Right atrium auricular region (tissue), 2 donors: ENCODE measurements around the gene SOX6. TPM values are rescaled to one million over a fixed set of nuclear protein-coding genes. Genes with fewer than 3 reads are reported as not detected.
"Not testable (repeated sequence)": the region's sequence is repeated elsewhere in the genome, so short reads cannot be mapped to it uniquely, and the experiment has no call there.

Experiments
- DNase-seq: peaks from one replicate; pipeline ENCODE4 v3.0.0-alpha.2; 2019; ENCODE audit warnings: low spot score
- H3K27ac ChIP-seq, 2 donors: fragments of 200-600 bp; sonication (generic); 1 replicate in 1 of 2; 2 replicates in 1 of 2; pipeline ENCODE4 v1.5.1; 2016 to 2019
- H3K27me3 ChIP-seq, 2 donors: fragments of 200-600 bp; sonication (generic); one replicate each; pipeline versions ENCODE4 v1.5.1 to v1.6.0; 2017 to 2019
- H3K36me3 ChIP-seq: fragments of 200-600 bp; sonication (generic); one replicate; pipeline ENCODE4 v1.5.1; 2016
- H3K4me1 ChIP-seq, 2 donors: fragments of 200-600 bp; sonication (generic); one replicate each; pipeline versions ENCODE4 v1.5.1 to v1.6.0; 2017 to 2019
- H3K4me3 ChIP-seq, 2 donors: fragments of 200-600 bp; sonication (generic); 1 replicate in 1 of 2; 2 replicates in 1 of 2; pipeline ENCODE4 v1.5.1; 2017 to 2019; ENCODE audit warnings: mild to moderate bottlenecking in 1 of 2, moderate library complexity in 1 of 2
- H3K9me3 ChIP-seq, 2 donors: fragments of 200-600 bp; sonication (generic); one replicate each; pipeline ENCODE4 v1.5.1; 2019
- total RNA-seq, 2 donors: library from RNA; depleted of rRNA; stranded (reverse); fragments of >200 nt; gene quantifications; one replicate each; pipeline ENCODE4 v1.1.0, GENCODE V29; 2016
- TF ChIP-seq, protein P1 (sequence below), 2 donors: fragments of 200-600 bp; sonication (generic); IDR thresholded peaks; one replicate each; pipeline ENCODE4 v1.5.1; 2019; ENCODE audit warnings: antibody characterized with exemption in 2 of 2

Gene SOX6
- total RNA-seq, 2 donors from 2014 or later, result 13.5 to 14.3 TPM

GRCh38 chr11:16070573-16070972 is 285.8 kb downstream of the SOX6 start:
- Histone ChIP-seq H3K27me3 (no peaks in the 10 kb centered on the region), H3K9me3 (peaks cover 0 to 9% of the 10 kb centered on the region in 2 donors), H3K27ac (no peak overlapping the region), H3K36me3 (no peaks in the 10 kb centered on the region), H3K4me3 (no peak overlapping the region), H3K4me1 (no peaks in the 10 kb centered on the region)
- DNase-seq, result no peak
- TF ChIP-seq, protein P1, sequence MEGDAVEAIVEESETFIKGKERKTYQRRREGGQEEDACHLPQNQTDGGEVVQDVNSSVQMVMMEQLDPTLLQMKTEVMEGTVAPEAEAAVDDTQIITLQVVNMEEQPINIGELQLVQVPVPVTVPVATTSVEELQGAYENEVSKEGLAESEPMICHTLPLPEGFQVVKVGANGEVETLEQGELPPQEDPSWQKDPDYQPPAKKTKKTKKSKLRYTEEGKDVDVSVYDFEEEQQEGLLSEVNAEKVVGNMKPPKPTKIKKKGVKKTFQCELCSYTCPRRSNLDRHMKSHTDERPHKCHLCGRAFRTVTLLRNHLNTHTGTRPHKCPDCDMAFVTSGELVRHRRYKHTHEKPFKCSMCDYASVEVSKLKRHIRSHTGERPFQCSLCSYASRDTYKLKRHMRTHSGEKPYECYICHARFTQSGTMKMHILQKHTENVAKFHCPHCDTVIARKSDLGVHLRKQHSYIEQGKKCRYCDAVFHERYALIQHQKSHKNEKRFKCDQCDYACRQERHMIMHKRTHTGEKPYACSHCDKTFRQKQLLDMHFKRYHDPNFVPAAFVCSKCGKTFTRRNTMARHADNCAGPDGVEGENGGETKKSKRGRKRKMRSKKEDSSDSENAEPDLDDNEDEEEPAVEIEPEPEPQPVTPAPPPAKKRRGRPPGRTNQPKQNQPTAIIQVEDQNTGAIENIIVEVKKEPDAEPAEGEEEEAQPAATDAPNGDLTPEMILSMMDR (IDR thresholded peaks at IDR 0.05), result no peak

GRCh38 chr11:16067268-16067667 is 289.1 kb downstream of the SOX6 start:
- not testable (repeated sequence) for H3K27me3 ChIP-seq, H3K4me1 ChIP-seq, H3K27ac ChIP-seq, DNase-seq, H3K4me3 ChIP-seq, H3K36me3 ChIP-seq, H3K9me3 ChIP-seq

- no peak for DNase-seq
- Histone ChIP-seq H3K9me3 (no peaks in the 10 kb centered on the region), H3K27me3 (no peaks in the 10 kb centered on the region), H3K4me1 (no peaks in the 10 kb centered on the region), H3K36me3 (no peaks in the 10 kb centered on the region), H3K27ac (no peak overlapping the region), H3K4me3 (no peak overlapping the region)
- TF ChIP-seq, protein P1 (IDR thresholded peaks at IDR 0.05), result no peak
These were observed 297.0 kb downstream of the SOX6 start for GRCh38 chr11:16059332-16059731.

GRCh38 chr11:16058671-16059070 is 297.7 kb downstream of the SOX6 start:
- TF ChIP-seq, protein P1 (IDR thresholded peaks at IDR 0.05), result no peak
- no peak overlapping the region for H3K4me3 ChIP-seq
- H3K4me1 ChIP-seq, result no peaks in the 10 kb centered on the region
- H3K27ac ChIP-seq, result no peak overlapping the region
- H3K9me3 ChIP-seq, result no peaks in the 10 kb centered on the region
- H3K27me3 ChIP-seq, result no peaks in the 10 kb centered on the region
- H3K36me3 ChIP-seq, result no peaks in the 10 kb centered on the region
- no peak for DNase-seq

DNA sequence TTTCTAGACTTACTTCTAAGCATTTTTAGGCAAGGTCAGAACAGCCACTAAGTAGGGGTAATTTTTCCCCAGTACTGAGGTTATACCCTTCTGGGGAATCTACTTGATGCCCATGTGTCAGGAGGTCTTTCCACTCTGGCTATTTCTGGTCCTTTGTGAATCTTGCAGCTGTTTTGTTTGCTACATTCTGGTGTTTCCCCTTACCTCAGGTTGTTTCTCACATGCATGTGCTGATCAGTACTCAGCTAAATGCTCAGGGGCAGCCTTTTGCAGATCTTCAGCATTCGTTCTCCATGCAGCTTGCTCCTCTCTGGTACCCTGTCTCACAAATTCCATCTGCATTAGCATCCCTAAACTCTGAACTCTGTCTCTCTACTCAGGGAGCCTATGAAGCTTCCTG is 303.6 kb downstream of the SOX6 start:
- no peak for DNase-seq
- no peaks in the 10 kb centered on the region for H3K4me1 ChIP-seq
- peaks cover 8% of the 10 kb centered on the region for H3K36me3 ChIP-seq
- H3K27ac ChIP-seq, result no peak overlapping the region
- H3K27me3 ChIP-seq, result no peaks in the 10 kb centered on the region
- no peaks in the 10 kb centered on the region for H3K9me3 ChIP-seq
- TF ChIP-seq, protein P1 (IDR thresholded peaks at IDR 0.05), result no peak
- no peak overlapping the region for H3K4me3 ChIP-seq

- Histone ChIP-seq H3K9me3 (no peaks in the 10 kb centered on the region), H3K27me3 (no peaks in the 10 kb centered on the region), H3K36me3 (peaks cover 8% of the 10 kb centered on the region), H3K27ac (no peak overlapping the region), H3K4me1 (no peaks in the 10 kb centered on the region), H3K4me3 (no peak overlapping the region)
- DNase-seq, result no peak
- TF ChIP-seq, protein P1 (IDR thresholded peaks at IDR 0.05), result no peak
These were observed 306.7 kb downstream of the SOX6 start for GRCh38 chr11:16049611-16050010.
